GM19467 (cell line): ENCODE data around the gene TRIM37.
"Not testable (repeated sequence)": the region's sequence is repeated elsewhere in the genome, so short reads cannot be mapped to it uniquely, and the experiment has no call there.

Source experiments
- ATAC-seq: cut with Tn5 transposase; IDR thresholded peaks from one replicate; pipeline ENCODE4 v1.9.1; 2021; ENCODE audit warnings: mild to moderate bottlenecking, moderate library complexity; ENCODE audit not compliant: unreplicated experiment

TRIM37 gene

DNA sequence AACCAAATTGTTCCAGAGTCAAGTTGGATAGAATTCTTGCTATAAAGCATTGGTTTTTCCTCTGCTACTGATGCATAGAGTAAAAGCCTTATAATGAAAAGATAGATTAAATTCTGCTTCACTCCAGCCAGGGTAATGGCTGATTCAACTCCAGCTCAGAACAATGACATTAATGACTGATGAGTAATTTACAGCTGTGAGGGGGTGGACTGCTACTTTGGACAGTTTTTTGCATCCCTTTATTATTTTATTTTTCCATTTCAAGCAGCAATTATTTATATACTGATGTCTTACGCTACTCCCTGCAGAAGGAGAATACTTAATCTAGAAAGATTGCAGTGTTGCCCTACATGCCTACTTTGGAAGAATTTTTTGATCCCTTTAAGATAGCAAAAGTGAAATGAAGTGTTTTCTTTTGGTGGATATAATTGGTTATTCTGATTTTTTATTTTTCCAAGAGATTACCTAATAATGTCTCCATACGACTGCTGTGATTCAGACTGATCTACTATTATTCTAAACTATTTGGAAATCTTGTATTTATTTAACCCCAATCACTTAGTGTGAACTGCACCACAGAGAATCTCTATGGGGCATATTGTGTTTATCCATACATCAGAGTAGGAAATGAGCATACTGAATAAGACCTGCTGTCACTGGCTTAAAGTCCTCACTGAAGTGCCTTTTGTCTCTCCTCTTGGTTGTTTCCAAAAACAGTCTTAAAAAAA lies 149.5 kb downstream of the TRIM37 start:
- ATAC-seq, result no peak

- ATAC-seq, result not testable (repeated sequence)
Measured at GRCh38 chr17:58954358-58954757, 152.3 kb downstream of the TRIM37 start.

DNA sequence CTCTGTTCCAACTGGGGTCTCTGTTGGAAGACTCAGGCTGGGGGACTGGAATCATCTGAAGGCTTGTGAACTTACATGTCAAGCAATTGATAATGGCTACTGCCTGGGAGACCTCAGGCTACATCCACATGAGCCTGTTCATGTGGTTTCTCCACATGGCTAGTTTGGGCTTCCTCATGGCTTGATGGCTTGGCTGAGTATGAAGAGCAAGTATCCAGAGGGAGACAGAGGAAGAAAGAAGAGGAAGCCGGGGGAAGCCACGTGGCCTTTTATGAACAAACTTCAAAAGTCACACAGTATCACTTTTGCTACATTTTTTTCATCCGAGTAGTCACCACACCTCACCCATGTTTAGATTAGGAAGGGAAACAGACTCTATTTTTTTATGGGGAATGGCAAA lies 158.9 kb downstream of the TRIM37 start:
- ATAC-seq, result no peak

DNA sequence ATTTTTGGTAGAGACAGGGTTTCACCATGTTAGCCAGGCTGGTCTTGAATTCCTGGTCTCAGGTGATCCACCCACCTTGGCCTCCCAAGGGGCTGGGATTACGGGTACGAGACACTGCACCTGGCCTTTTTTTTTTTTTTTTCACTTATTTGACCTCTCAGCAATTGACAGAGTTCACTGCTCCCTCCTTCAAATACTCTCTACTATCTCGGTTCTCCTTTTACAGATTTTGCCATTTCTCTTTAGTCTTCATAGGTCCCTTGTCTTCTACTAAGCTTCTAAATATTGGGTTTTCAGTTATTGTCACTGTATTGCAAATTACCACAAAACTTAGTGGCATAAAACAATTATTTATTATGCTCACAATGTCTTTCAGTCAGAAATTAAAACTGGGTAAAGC lies 159.3 kb downstream of the TRIM37 start:
- ATAC-seq, result no peak

- no peak for ATAC-seq
Measured at GRCh38 chr17:58944166-58944565, 162.5 kb downstream of the TRIM37 start.

DNA sequence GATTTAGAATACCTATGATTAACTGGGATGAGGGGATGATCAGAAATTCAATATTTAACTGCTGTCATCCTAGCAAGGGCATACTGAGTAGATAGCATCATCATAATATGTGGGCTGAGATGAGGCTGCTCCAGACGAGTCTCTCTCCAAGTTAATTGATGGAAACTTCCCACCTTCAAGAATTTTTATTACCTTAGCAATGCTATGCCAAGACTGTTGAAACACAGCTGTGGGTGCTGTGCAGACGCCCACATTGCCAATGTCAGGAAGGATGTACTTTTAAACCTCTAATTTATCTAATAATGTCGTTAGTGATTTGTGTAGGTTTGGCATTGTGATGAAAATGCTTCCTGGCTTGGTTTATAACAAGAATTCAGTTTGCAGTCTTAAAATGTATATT lies 170.4 kb downstream of the TRIM37 start:
- ATAC-seq, result no peak

GRCh38 chr17:58932956-58933355 lies 173.7 kb downstream of the TRIM37 start:
- no peak for ATAC-seq
